Stimulated activated CD8-positive, alpha-beta memory T cell treated with anti-CD3 and anti-CD28 coated beads, Interleukin-2, amount 100 ng/mL, for 1 hour (primary cell): ENCODE results near the gene SYCE3.

ENCODE experiments used
- DNase-seq, 2 donors: peaks; one replicate each; pipeline ENCODE4 v3.0.0-alpha.2; 2020; ENCODE audit warnings: low read depth in 2 of 2

SYCE3 gene

GRCh38 chr22:50531546-50531961 lies 31.2 kb downstream of the SYCE3 start:
- no peak for DNase-seq

GRCh38 chr22:50530877-50531545 lies 31.7 kb downstream of the SYCE3 start:
- peak; percentile 52 to 70 for DNase-seq

GRCh38 chr22:50530580-50530876 lies 32.2 kb downstream of the SYCE3 start:
- no peak for DNase-seq

GRCh38 chr22:50529897-50530579 lies 32.7 kb downstream of the SYCE3 start, which contains the start of gene TYMP:
Gene TYMP, minus strand, starts transcription at chr22:50530012. Its CDS starts 303 bp downstream, at chr22:50529709.
- DNase-seq: no peak

- DNase-seq: no peak
Measured at GRCh38 chr22:50529416-50529896, 33.3 kb downstream of the SYCE3 start.

- no peak for DNase-seq
Measured at GRCh38 chr22:50528682-50529415, 33.9 kb downstream of the SYCE3 start.

GRCh38 chr22:50527921-50528681 lies 34.6 kb downstream of the SYCE3 start:
- DNase-seq: no peak

GRCh38 chr22:50526834-50527801 lies 35.6 kb downstream of the SYCE3 start:
- DNase-seq: no peak

- DNase-seq: peak; percentile 58 to 69
Measured at GRCh38 chr22:50526108-50526833, 36.4 kb downstream of the SYCE3 start.

- no peak for DNase-seq
Measured at GRCh38 chr22:50525858-50526107, 36.9 kb downstream of the SYCE3 start.

GRCh38 chr22:50525104-50525857 lies 37.4 kb downstream of the SYCE3 start, which contains the start of gene SCO2:
Gene SCO2, minus strand, starts transcription at chr22:50525598. Its CDS starts 1,187 bp downstream, at chr22:50524411.
- DNase-seq: peak; percentile 94 to 96

- DNase-seq: no peak
Measured at GRCh38 chr22:50524676-50525103, 38.0 kb downstream of the SYCE3 start.

GRCh38 chr22:50523806-50524675 lies 38.7 kb downstream of the SYCE3 start:
- DNase-seq: no peak

GRCh38 chr22:50523458-50523805 lies 39.3 kb downstream of the SYCE3 start:
- no peak for DNase-seq

GRCh38 chr22:50522806-50523438 lies 39.8 kb downstream of the SYCE3 start:
- DNase-seq: no peak

GRCh38 chr22:50522208-50522805 lies 40.4 kb downstream of the SYCE3 start:
- no peak for DNase-seq

GRCh38 chr22:50521710-50522109 lies 41.0 kb downstream of the SYCE3 start:
- DNase-seq: no peak
